Hepatocyte (in vitro differentiated cells): Measurements from ENCODE around the gene CDH5. TPM values are rescaled to one million over a fixed set of nuclear protein-coding genes. Genes with fewer than 3 reads are reported as not detected.

Experiments used
- DNase-seq: peaks from one replicate; pipeline ENCODE4 v3.0.0-alpha.2; 2016; ENCODE audit warnings: low spot score
- H2AFZ ChIP-seq: fragments of 200-600 bp; sonication (generic); 2 replicates; pipeline ENCODE4 v1.6.0; 2016; ENCODE audit warnings: antibody characterized with exemption, mild to moderate bottlenecking
- H3K27ac ChIP-seq: fragments of 200-600 bp; sonication (generic); 2 replicates; pipeline ENCODE4 v1.5.1; 2016; ENCODE audit warnings: mild to moderate bottlenecking
- H3K27me3 ChIP-seq: fragments of 200-600 bp; sonication (generic); 2 replicates; pipeline ENCODE4 v1.6.1; 2016
- H3K36me3 ChIP-seq: fragments of 200-600 bp; sonication (generic); replicated peaks from 2 replicates; pipeline ENCODE4 v1.5.1; 2016; ENCODE audit warnings: low read depth; ENCODE audit not compliant: insufficient read depth
- H3K4me1 ChIP-seq: fragments of 200-600 bp; sonication (generic); 2 replicates; pipeline ENCODE4 v1.5.1; 2016; ENCODE audit warnings: mild to moderate bottlenecking, moderate library complexity; ENCODE audit not compliant: insufficient read depth
- H3K4me2 ChIP-seq: fragments of 200-600 bp; sonication (generic); 2 replicates; pipeline ENCODE4 v1.6.0; 2016
- H3K4me3 ChIP-seq: fragments of 200-600 bp; sonication (generic); 2 replicates; pipeline ENCODE4 v1.5.1; 2016; ENCODE audit warnings: mild to moderate bottlenecking
- H3K79me2 ChIP-seq: fragments of 200-600 bp; sonication (generic); 2 replicates; pipeline ENCODE4 v1.6.0; 2017; ENCODE audit warnings: mild to moderate bottlenecking
- H3K9me2 ChIP-seq: fragments of 200-600 bp; sonication (generic); replicated peaks from 2 replicates; pipeline ENCODE4 v1.6.0; 2017; ENCODE audit warnings: mild to moderate bottlenecking; ENCODE audit not compliant: insufficient read depth
- H3K9me3 ChIP-seq: fragments of 200-600 bp; sonication (generic); 2 replicates; pipeline ENCODE4 v1.5.1; 2016; ENCODE audit warnings: low read depth, mild to moderate bottlenecking
- H4K20me1 ChIP-seq: fragments of 200-600 bp; sonication (generic); 2 replicates; pipeline ENCODE4 v1.6.0; 2016; ENCODE audit warnings: mild to moderate bottlenecking; ENCODE audit not compliant: insufficient read depth, poor library complexity, severe bottlenecking
- CTCF ChIP-seq: fragments of 200-600 bp; sonication (generic); IDR thresholded peaks from 2 replicates; pipeline ENCODE4 v1.5.1; 2016; ENCODE audit warnings: antibody characterized with exemption, mild to moderate bottlenecking; ENCODE audit not compliant: poor library complexity
- EZH2 ChIP-seq: fragments of 200-600 bp; sonication (generic); IDR thresholded peaks from 2 replicates; pipeline ENCODE4 v1.6.1; 2016; ENCODE audit warnings: antibody characterized with exemption, mild to moderate bottlenecking, borderline replicate concordance
- EZH2phosphoT487 ChIP-seq: fragments of 200-600 bp; sonication (generic); IDR thresholded peaks from one replicate; pipeline ENCODE4 v1.6.1; 2018; ENCODE audit warnings: antibody characterized with exemption, mild to moderate bottlenecking, low read depth, moderate library complexity; ENCODE audit not compliant: unreplicated experiment, severe bottlenecking
- WGBS: methylation state at CpG from one replicate; pipeline ENCODE4 v1.1.6; 2016; ENCODE audit warnings: low lambda C conversion rate; ENCODE audit errors: missing lambda C conversion rate; 5-methylcytosine and 5-hydroxymethylcytosine counted together
- polyA plus RNA-seq: library from polyadenylated mRNA; unstranded; fragments of >200 nt; fragmentation: Nextera tagmentation; extraction: Ambion mirVana; gene quantifications from 2 replicates; pipeline ENCODE4 v1.2.1, GENCODE V29; 2016
- total RNA-seq: library from RNA; depleted of rRNA; stranded (reverse); fragments of >200 nt; gene quantifications from 2 replicates; pipeline ENCODE4 v1.2.3, GENCODE V29; 2014

CDH5 gene
- total and polyA plus RNA-seq, 2 experiments from 2014 or later = 0.88 to 2.2 TPM

- peaks cover 13% of the 10 kb centered on the region for H3K27me3 ChIP-seq
- no peak overlapping the region for H3K4me3 ChIP-seq
- no peaks in the 10 kb centered on the region for H3K9me3 ChIP-seq
- WGBS = 100% methylated on average over 1 of the region's 1 CpG
- DNase-seq = no peak
- TF ChIP-seq CTCF = no peak
- no peak for TF ChIP-seq EZH2
- TF ChIP-seq EZH2phosphoT487 = no peak
- no peaks in the 10 kb centered on the region for H3K79me2 ChIP-seq
- no peaks in the 10 kb centered on the region for H4K20me1 ChIP-seq
- no peak overlapping the region for H3K4me2 ChIP-seq
- H3K9me2 ChIP-seq = no peaks in the 10 kb centered on the region
- no peak overlapping the region for H3K27ac ChIP-seq
- no peaks in the 10 kb centered on the region for H3K36me3 ChIP-seq
- H3K4me1 ChIP-seq = no peaks in the 10 kb centered on the region
- H2AFZ ChIP-seq = no peak overlapping the region
Observed at GRCh38 chr16:66435896-66436295, 69.4 kb downstream of the CDH5 start.

- Histone ChIP-seq H3K4me1 (no peaks in the 10 kb centered on the region), H3K36me3 (no peaks in the 10 kb centered on the region), H3K27me3 (peaks cover 2% of the 10 kb centered on the region), H2AFZ (no peak overlapping the region), H3K9me2 (no peaks in the 10 kb centered on the region), H3K9me3 (no peaks in the 10 kb centered on the region), H3K79me2 (no peaks in the 10 kb centered on the region), H3K27ac (no peak overlapping the region), H4K20me1 (no peaks in the 10 kb centered on the region), H3K4me2 (no peak overlapping the region), H3K4me3 (no peak overlapping the region)
- TF ChIP-seq EZH2phosphoT487 (no peak), CTCF (no peak), EZH2 (no peak)
- WGBS = 76% methylated on average over 15 of the region's 15 CpGs
- DNase-seq = no peak
Observed at GRCh38 chr16:66437391-66437945, 71.0 kb downstream of the CDH5 start.

GRCh38 chr16:66438536-66438935 is 72.0 kb downstream of the CDH5 start:
- no peak for DNase-seq

More at GRCh38 chr16:66438536-66438935, 72.0 kb downstream of the CDH5 start:
- Histone ChIP-seq H3K4me1 (no peaks in the 10 kb centered on the region), H2AFZ (no peak overlapping the region), H4K20me1 (no peaks in the 10 kb centered on the region), H3K27me3 (no peaks in the 10 kb centered on the region), H3K36me3 (no peaks in the 10 kb centered on the region), H3K9me3 (no peaks in the 10 kb centered on the region), H3K4me3 (no peak overlapping the region), H3K4me2 (no peak overlapping the region), H3K27ac (no peak overlapping the region), H3K9me2 (no peaks in the 10 kb centered on the region), H3K79me2 (no peaks in the 10 kb centered on the region)
- TF ChIP-seq CTCF (no peak), EZH2 (no peak), EZH2phosphoT487 (no peak)
- WGBS = 87% methylated on average over 8 of the region's 8 CpGs
